SK-N-MC (cell line): ENCODE results near the gene LILRA5.

Experiments used
- EZH2 ChIP-seq: fragments of 200-600 bp; sonication (generic); IDR thresholded peaks from one replicate; pipeline ENCODE4 v1.6.1; 2017; ENCODE audit warnings: antibody characterized with exemption
- POLR2AphosphoS5 ChIP-seq: IDR thresholded peaks from 2 replicates; pipeline ENCODE4 v1.6.1; 2012; ENCODE audit warnings: mild to moderate bottlenecking, low read depth, low read length, borderline replicate concordance

- TF ChIP-seq EZH2 = no peak
- TF ChIP-seq POLR2AphosphoS5 = no peak
Measured at GRCh38 chr19:54324071-54324470, 11.1 kb upstream of the LILRA5 start.
